Measurements from ENCODE around the gene ZNF138. TPM values are rescaled to one million over a fixed set of nuclear protein-coding genes. Genes with fewer than 3 reads are reported as not detected.
A peak's percentile ranks its signal among the peaks of the same experiment; 100 is the strongest.
"Not testable (repeated sequence)": the region's sequence is repeated elsewhere in the genome, so short reads cannot be mapped to it uniquely, and the experiment has no call there.

The ZNF138 gene
- total RNA-seq, 1 donor from 2014 or later: 4.8 TPM

- DNase-seq (no peak), ATAC-seq (no peak)
- intact Hi-C loops (cut with micrococcal nuclease): no loop called here
Measured at GRCh38 chr7:64834989-64835388, 40.8 kb downstream of the ZNF138 start.

GRCh38 chr7:64835856-64836255 is 41.6 kb downstream of the ZNF138 start:
- DNase-seq, ATAC-seq: not testable (repeated sequence)

DNA sequence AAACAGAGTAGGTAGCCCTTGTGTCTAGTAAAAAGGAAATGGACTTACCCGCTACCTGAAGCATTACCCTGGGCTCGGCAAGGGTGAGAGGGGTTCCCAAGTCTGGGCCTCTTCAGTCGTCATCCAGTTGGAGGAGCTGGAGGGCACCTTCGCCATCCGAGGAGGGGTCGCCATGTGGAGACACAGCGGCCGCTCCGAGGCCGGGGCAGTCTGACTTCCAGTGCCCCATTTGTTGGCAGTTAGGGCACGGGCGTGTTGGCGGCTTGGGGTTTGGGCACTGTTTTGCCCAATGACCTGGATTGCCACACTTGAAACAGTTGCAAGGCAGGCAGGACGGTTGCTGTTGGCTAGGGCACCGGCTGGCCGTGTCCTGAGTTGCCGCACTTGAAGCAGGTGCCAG is 43.8 kb downstream of the ZNF138 start:
- intact Hi-C loops (cut with micrococcal nuclease); DNase-seq; ATAC-seq: not testable (repeated sequence)

More at GRCh38 chr7:64835856-64836255, 41.6 kb downstream of the ZNF138 start:
- intact Hi-C loops (cut with micrococcal nuclease): not testable (repeated sequence)

GRCh38 chr7:64838691-64839090 is 44.5 kb downstream of the ZNF138 start:
- DNase-seq (no peak), ATAC-seq (no peak)
- intact Hi-C loops (cut with micrococcal nuclease): no loop called here

DNA sequence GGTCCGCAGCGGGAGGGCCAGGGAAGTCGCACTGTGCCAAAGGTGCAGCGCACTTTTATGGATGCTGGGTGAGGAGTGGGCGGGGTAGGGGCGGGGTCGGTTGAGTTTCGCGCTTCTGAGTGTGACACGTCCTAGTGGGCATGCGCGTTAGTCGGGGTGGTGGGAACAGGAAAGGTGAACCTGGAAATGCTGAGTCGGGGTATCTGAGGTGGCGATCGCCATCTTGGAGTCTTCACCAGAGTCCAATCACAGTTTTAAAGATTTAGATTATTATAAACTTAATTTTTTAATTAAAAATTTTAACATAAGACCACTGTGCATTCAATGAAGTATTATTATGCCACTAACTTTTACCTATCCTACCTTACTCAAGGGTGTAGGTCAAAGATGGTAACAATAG is 45.7 kb downstream of the ZNF138 start:
- DNase-seq (no peak), ATAC-seq (no peak)
- intact Hi-C loops (cut with micrococcal nuclease): no loop called here

DNA sequence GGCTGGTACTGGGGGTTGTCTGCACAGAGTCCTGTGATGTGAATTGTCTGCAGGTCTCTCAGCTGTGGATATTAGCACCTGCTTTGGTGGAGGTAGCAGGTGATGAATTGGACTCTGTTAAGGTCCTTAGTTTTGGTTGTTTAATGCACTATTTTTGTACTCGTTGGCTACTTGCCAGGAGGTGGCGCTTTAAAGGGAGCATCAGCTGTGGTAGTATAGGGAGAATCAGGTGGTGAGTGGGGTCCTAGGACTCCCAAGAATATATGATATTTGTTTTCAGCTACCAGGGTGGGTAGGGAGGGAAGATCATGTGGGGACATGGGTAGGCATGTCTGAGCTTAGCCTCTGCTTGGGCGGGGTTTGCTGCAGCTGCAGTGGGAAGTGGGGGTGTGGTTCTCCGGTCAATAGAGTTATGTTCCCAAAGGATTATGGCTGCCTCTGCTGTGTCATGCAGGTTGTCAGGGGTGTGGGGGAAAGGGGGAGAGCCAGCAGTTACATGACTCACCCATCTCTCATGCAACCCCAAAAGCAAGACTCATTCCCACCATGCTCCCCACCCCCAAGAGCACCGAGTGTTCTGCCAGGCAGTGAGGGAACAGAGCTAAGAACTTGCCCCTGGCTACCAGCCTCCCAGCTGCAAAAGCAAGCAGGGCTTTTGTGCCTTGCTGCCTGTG is 55.2 kb downstream of the ZNF138 start:
- DNase-seq: no peak
- intact Hi-C loops (cut with micrococcal nuclease): no loop called here
- peak; percentile 36 for ATAC-seq

DNA sequence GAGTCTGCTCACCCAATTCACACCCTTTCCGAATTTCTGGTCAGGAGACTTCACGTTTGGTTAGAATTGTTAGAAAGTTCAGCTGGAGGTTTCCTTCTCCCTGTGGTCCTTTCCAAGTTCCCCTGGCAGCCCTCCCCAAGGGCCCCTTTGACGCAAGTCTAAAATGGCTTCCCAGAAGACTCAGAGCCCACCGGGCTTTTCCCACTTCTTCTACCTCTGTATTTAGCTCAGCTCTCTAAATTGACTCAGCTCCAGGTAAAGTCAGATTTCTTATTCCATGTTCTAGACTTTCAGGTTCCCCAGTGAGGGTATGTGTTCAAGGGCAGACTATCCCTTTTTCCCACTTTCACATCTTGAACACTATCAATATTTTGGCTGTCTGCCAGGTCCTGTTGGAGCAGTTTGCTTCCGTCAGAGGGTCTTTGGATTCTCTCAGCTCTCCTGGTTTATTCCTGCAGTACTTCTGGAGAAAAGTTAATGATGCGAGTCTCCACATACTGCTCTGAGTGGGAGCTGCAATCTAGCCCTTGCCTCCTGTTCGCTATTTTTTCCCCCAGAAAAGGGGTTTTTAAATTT is 55.8 kb downstream of the ZNF138 start:
- intact Hi-C loops (cut with micrococcal nuclease): no loop called here
- DNase-seq (no peak), ATAC-seq (no peak)

DNA sequence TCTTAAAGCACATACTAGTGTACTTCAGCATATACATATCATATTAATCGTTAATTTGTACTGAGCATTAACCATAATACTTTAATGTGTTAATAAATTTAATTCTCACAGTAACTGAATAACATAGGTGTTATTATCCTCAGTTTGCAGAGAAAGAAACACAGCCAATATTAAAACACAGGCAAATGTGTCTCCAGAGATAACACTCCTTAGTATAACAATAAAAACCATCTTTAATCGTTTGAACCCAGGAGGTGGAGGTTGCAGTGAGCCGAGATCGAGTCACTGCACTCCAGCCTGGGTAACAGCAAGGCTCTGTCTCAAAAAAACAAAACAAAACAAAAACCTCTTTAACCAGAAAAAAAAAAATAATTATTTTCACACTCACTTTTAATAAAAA is 59.5 kb downstream of the ZNF138 start:
- intact Hi-C loops (cut with micrococcal nuclease): no loop called here
- ATAC-seq (no peak), DNase-seq (no peak)

DNA sequence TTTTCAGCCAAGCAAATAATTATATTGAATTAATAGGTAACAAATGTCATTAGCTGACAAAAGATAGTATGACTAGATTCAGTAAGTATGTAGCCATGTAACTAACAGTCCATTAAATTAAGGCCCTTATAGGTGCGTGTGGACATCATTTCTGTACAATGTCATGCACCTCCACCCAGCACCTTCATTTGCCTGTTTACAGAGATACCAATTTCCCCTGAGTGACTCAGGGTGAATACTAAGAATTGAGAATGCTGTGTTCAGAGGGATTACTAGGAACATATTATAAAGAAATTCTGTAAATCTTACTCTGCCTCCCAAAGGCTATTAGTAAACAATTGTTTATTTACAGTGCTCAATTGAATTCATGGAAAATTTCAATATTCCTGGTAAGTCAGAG is 60.7 kb downstream of the ZNF138 start:
- ATAC-seq: no peak
- intact Hi-C loops (cut with micrococcal nuclease): no loop called here
- DNase-seq: no peak

DNA sequence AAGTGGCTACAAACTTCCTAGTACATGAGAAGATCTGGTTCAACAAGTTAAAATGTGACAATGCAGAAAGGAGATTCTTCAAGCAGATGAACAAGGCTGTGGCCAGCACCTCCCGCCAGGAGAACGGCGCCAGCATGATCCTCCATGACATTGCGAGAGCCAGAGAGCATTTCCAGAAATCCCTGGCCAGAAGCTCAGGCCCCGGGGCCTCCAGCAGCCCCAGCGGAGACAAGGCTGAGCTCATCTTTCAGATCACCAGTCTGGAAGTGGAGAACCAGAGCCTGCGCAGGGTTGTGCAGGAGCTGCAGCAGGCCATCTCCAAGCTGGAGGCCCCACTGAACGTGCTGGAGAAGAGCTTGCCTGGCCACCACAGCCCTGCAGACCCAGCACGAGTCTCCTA is 68.8 kb downstream of the ZNF138 start:
- intact Hi-C loops (cut with micrococcal nuclease): no loop called here
- DNase-seq: no peak
- ATAC-seq: no peak

- intact Hi-C loops (cut with micrococcal nuclease); ATAC-seq; DNase-seq: not testable (repeated sequence)
Measured at GRCh38 chr7:64863530-64863929, 69.3 kb downstream of the ZNF138 start.

- DNase-seq (no peak), ATAC-seq (no peak)
- intact Hi-C loops (cut with micrococcal nuclease): no loop called here
Measured at GRCh38 chr7:64863969-64864368, 69.7 kb downstream of the ZNF138 start.

GRCh38 chr7:64867863-64868440 is 73.7 kb downstream of the ZNF138 start:
- intact Hi-C loops (cut with micrococcal nuclease): no loop called here
- DNase-seq (no peak), ATAC-seq (no peak)

DNA sequence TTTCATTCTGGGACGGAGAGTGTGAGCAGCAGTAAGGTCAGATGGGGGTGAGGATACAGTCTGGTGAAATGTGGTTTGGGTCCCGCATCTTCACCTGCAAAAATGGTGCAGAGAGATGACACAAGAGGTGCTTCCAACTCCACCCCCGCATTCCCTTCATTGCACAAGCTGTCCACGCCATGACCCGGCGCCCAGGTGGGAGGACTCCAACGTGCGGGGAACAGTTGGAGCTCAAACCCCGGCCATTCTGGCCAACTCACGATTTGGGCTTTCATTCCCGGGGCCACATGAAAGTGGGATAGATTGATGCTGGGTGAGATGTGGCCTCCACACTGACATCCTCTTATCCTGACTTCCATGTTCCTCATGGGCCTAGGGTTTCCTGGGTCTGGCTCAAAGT is 74.3 kb downstream of the ZNF138 start:
- no peak for DNase-seq
- no peak for ATAC-seq
- intact Hi-C loops (cut with micrococcal nuclease): no loop called here

DNA sequence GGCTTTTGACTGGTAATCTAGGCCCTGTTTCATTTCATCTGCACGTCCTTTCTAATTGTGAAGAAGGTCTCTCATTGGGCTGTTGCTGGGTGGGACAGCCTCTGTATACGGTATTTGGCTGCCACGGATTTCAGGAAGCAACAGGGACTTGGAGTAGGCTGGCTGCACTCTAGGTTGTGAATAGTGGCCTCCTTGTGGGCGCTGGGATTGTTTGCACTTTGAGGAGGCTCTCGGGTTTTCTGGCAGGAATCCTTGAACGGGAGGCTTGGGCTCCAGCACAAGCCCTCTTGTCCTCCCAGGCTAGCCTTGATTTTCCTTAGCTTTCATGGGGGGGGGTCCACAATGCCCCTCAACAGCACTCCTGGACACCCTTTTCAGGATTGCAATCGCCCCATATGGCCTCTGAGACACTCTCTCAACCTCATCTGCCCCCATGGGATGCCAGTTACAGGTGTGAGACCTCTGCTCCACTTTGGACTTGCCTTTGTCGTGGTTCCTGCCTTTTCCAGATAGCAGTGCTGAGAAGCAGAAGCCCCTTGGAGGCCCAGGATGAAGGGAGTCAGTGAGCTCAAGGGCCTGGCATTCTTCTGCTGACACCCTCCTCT is 75.0 kb downstream of the ZNF138 start:
- intact Hi-C loops (cut with micrococcal nuclease): no loop called here
- DNase-seq: no peak

GRCh38 chr7:64869912-64870562 is 75.8 kb downstream of the ZNF138 start:
- ATAC-seq (no peak), DNase-seq (no peak)
- intact Hi-C loops (cut with micrococcal nuclease): no loop called here

More for the DNA sequence above, 75.0 kb downstream of the ZNF138 start:
- ATAC-seq: no peak

- ATAC-seq: no peak
- DNase-seq: no peak
- intact Hi-C loops (cut with micrococcal nuclease): no loop called here
Measured at GRCh38 chr7:64870656-64871055, 76.4 kb downstream of the ZNF138 start.

DNA sequence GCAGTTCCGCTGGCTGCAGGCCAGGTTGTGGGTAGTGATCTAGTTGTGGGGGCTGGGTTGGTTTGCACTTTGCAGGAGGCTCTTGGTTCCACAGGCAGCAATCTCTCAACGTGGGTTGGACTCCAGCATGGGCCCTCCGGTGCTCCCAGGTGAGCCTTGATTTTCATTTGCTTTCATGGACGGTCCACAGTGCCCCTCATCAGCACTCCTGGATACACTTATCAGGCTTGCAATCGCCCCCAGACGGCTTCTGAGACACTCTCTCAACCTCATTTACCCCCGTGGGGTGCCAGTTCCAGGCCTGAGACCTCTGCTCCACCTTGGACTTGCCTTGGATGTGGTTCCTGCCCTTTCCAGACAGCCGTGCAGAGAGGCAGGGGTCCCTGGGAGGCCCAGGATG is 77.5 kb downstream of the ZNF138 start:
- ATAC-seq: no peak
- intact Hi-C loops (cut with micrococcal nuclease): no loop called here
- DNase-seq: no peak

GRCh38 chr7:64872351-64873154 is 78.3 kb downstream of the ZNF138 start:
- intact Hi-C loops (cut with micrococcal nuclease): no loop called here
- DNase-seq: no peak
- ATAC-seq: no peak

All from left ventricle myocardium superior (tissue), 1 donor.